ENCODE results near the gene NCAM2. TPM values are rescaled to one million over a fixed set of nuclear protein-coding genes. Genes with fewer than 3 reads are reported as not detected.

NCAM2 gene
- polyA plus RNA-seq, 3 donors: not detected

DNA sequence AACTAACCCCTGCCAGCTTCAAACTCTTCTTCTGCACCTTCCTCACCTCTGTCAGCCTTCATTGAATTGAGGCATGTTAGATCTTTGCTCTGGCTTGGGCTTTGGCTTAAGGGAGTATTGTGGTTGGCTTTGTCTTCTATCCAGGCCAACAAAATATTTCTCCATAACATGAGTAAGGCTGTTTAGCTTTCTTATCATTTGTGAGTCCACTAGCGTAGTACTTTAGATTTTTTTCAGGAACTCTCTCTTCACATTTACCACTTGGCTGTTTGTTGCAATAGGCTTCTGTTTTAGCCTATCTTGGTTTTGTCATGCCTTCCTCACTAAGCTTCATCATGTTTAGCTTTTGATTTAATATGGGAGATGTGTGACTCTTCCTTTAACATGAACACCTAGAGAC, 417.5 kb downstream of the NCAM2 start:
- no peak overlapping the region for H2AFZ ChIP-seq (ENCODE audit: insufficient read depth, low read depth, low read length, poor library complexity, severe bottlenecking)
- H4K20me1 ChIP-seq (ENCODE audit: insufficient read depth, low read length): no peaks in the 10 kb centered on the region
- H3K4me3 Mint-ChIP-seq: no peak overlapping the region
- H3K27ac ChIP-seq (ENCODE audit: low read depth in 1 of 2, low read length in 2 of 2): no peak overlapping the region
- no peaks in the 10 kb centered on the region for H3K79me2 ChIP-seq (ENCODE audit: insufficient read depth, low read length)
- DNase-seq: no peak
- H3K9ac ChIP-seq (ENCODE audit: insufficient read depth, low read length, poor library complexity, severe bottlenecking): no peak overlapping the region
- H3K4me2 ChIP-seq (replicated peaks; ENCODE audit: extremely low read depth, low read length, poor library complexity, severe bottlenecking): no peak overlapping the region
- peaks cover 0 to 2% (median 2%) of the 10 kb centered on the region in 3 donors for H3K27me3 Mint-ChIP-seq (ENCODE audit: low read depth in 3 of 3)
- H3K9me3 Mint-ChIP-seq: peaks cover 0 to 10% (median 5%) of the 10 kb centered on the region in 7 donors
- no peaks in the 10 kb centered on the region for H3K9me3 ChIP-seq (replicated peaks in 1 of 2; ENCODE audit: control insufficient read depth in 1 of 2, insufficient read depth in 1 of 2, low read length in 2 of 2)
- H3K4me3 ChIP-seq (replicated peaks in 1 of 3; ENCODE audit: low read depth in 2 of 3, low read length in 3 of 3): no peak overlapping the region
- no peaks in the 10 kb centered on the region for H3K36me3 Mint-ChIP-seq
- intact Hi-C loops (cut with micrococcal nuclease): loop anchor here in 1 of 2 donors (2.0 kb wide), 1 partner anchor 19 kb away; no protein-coding TSS in a partner anchor
- H3K27ac Mint-ChIP-seq: no peak overlapping the region
- no peaks in the 10 kb centered on the region for H3K36me3 ChIP-seq (replicated peaks in 1 of 2; ENCODE audit: control insufficient read depth in 1 of 2, insufficient read depth in 2 of 2, low read length in 2 of 2)
- TF ChIP-seq, protein P1, sequence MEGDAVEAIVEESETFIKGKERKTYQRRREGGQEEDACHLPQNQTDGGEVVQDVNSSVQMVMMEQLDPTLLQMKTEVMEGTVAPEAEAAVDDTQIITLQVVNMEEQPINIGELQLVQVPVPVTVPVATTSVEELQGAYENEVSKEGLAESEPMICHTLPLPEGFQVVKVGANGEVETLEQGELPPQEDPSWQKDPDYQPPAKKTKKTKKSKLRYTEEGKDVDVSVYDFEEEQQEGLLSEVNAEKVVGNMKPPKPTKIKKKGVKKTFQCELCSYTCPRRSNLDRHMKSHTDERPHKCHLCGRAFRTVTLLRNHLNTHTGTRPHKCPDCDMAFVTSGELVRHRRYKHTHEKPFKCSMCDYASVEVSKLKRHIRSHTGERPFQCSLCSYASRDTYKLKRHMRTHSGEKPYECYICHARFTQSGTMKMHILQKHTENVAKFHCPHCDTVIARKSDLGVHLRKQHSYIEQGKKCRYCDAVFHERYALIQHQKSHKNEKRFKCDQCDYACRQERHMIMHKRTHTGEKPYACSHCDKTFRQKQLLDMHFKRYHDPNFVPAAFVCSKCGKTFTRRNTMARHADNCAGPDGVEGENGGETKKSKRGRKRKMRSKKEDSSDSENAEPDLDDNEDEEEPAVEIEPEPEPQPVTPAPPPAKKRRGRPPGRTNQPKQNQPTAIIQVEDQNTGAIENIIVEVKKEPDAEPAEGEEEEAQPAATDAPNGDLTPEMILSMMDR (IDR thresholded peaks at IDR 0.05): no peak
- H3K27me3 ChIP-seq (ENCODE audit: control insufficient read depth in 2 of 2, insufficient read depth in 2 of 2, low read length in 2 of 2): no peaks in the 10 kb centered on the region
- no peaks in the 10 kb centered on the region for H3K4me1 Mint-ChIP-seq
- H3K4me1 ChIP-seq (ENCODE audit: control insufficient read depth in 1 of 2, insufficient read depth in 2 of 2, low read length in 2 of 2): no peaks in the 10 kb centered on the region
- WGBS (ENCODE audit: insufficient coverage): no CpG with 5 or more reads among the region's 1 CpG

DNA sequence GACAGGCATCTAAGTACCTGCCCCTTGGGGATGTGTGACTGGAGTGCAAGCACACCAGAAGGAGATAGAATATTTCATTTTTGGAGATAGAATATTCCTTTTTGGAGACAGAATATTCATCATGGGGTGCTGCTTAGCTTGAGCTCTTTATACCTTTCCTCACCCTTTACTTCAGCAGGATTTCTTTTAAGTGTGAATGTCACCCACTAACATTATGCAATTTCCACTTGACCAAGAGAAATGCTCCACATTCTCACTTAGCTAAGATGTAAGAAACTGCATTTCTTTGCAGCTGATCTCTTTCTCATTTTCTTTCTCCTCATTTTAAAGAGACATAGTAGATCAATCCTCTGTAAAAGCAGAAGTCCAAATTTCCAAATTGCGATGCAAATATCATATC, 436.7 kb downstream of the NCAM2 start:
- intact Hi-C loops (cut with micrococcal nuclease): loop anchor here in 1 of 2 donors (2.0 kb wide), 1 partner anchor 20 kb away; no protein-coding TSS in a partner anchor
- TF ChIP-seq, protein P1 (IDR thresholded peaks at IDR 0.05): no peak
- Histone ChIP-seq H3K4me3 (replicated peaks in 1 of 3; ENCODE audit: low read depth in 2 of 3, low read length in 3 of 3) (no peak overlapping the region), H3K4me2 (replicated peaks; ENCODE audit: extremely low read depth, low read length, poor library complexity, severe bottlenecking) (no peak overlapping the region), H3K9ac (ENCODE audit: insufficient read depth, low read length, poor library complexity, severe bottlenecking) (no peak overlapping the region), H2AFZ (ENCODE audit: insufficient read depth, low read depth, low read length, poor library complexity, severe bottlenecking) (no peak overlapping the region), H3K79me2 (ENCODE audit: insufficient read depth, low read length) (no peaks in the 10 kb centered on the region), H3K27me3 (ENCODE audit: control insufficient read depth in 2 of 2, insufficient read depth in 2 of 2, low read length in 2 of 2) (no peaks in the 10 kb centered on the region), H3K36me3 (replicated peaks in 1 of 2; ENCODE audit: control insufficient read depth in 1 of 2, insufficient read depth in 2 of 2, low read length in 2 of 2) (no peaks in the 10 kb centered on the region), H3K27ac (ENCODE audit: low read depth in 1 of 2, low read length in 2 of 2) (no peak overlapping the region), H4K20me1 (ENCODE audit: insufficient read depth, low read length) (no peaks in the 10 kb centered on the region), H3K9me3 (replicated peaks in 1 of 2; ENCODE audit: control insufficient read depth in 1 of 2, insufficient read depth in 1 of 2, low read length in 2 of 2) (peaks cover 6 to 14% of the 10 kb centered on the region in 2 donors), H3K4me1 (ENCODE audit: control insufficient read depth in 1 of 2, insufficient read depth in 2 of 2, low read length in 2 of 2) (no peaks in the 10 kb centered on the region)
- Mint-ChIP-seq H3K36me3 (no peaks in the 10 kb centered on the region), H3K4me3 (no peak overlapping the region), H3K27me3 (ENCODE audit: low read depth in 3 of 3) (peaks cover 0 to 2% (median 1%) of the 10 kb centered on the region in 3 donors), H3K4me1 (no peaks in the 10 kb centered on the region), H3K9me3 (peaks cover 0 to 10% (median 2%) of the 10 kb centered on the region in 7 donors), H3K27ac (no peak overlapping the region)
- no CpG with 5 or more reads among the region's 1 CpG for WGBS (ENCODE audit: insufficient coverage)
- DNase-seq: no peak

All from CD14-positive monocyte (primary cell).